Activated T-cell treated with anti-CD3 and anti-CD28 coated beads for 4 hours (primary cell): ENCODE measurements around the gene ARL6IP1.
A peak's percentile ranks its signal among the peaks of the same experiment; 100 is the strongest.
"Not testable (repeated sequence)": the region's sequence is repeated elsewhere in the genome, so short reads cannot be mapped to it uniquely, and the experiment has no call there.

ENCODE experiments used
- DNase-seq: peaks from one replicate; pipeline ENCODE4 v3.0.0-alpha.2; 2020

ARL6IP1 gene

DNA sequence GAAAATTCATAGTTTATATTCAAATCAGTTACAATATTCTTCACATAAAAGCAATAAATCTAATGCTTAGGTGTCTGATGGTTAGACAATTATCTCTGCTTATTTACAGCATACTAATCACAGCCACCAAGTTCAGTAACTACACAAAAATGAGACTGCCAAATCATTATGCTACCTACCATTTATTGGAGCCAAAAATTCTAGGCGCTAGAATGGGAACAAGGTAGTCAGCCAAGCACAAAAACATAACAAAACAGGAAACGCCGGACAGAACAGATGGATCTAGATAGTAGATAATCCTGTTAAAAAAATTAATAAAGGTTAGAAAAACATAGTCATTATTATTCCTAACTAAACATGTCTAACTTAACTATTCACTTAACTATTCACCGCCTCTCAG is 3.6 kb downstream of the ARL6IP1 start:
- DNase-seq, result no peak

DNA sequence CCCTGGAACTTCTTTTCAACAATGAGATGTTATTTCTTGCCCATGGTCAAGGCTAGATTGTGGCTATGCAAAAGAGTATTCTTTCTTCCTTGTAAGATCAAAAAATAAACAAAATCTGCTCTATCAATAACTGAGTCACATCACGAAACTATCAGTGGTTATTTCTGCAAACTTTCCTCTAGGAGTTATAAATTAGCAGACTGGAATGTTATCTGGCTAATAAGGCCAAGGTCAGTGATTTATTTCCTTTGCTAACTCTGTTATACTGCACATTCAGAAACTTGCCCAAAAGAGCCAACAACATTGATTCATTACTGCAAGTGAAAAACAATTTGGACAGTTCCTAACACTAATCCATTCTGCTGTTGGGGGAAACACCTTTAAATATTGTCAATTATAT is 5.0 kb downstream of the ARL6IP1 start:
- DNase-seq, result no peak

DNA sequence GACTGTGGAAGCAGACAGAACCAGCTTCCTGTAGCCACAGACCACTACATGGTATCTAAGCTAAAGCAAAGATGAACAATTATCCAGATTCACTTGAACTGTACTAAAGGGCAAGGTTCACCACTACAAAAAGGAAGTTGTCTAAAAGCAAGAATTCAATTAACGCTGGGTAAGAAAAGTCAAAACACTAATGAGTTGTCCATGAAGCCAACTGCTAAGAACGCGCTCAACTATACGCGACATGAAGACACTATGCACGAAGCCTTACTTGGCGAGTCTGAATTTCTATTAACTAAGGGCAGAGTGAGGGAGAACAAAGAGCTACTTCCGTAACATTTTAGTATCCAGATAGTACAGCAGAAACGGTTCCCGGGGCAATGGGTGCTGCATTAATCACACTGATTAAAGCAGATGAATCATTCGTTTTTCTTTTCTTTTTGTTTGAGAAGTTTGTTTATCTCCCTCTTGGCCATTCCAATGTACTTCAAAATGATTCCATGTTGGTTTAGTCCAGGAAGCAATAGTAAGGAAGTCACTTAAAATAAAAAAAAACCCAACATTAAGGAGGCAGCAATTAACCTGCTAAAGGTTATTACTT is 8.4 kb downstream of the ARL6IP1 start:
- DNase-seq, result no peak

- peak; percentile 88 for DNase-seq
These were observed 11.3 kb downstream of the ARL6IP1 start, which contains the start of gene RPS15A for GRCh38 chr16:18789850-18790706. Gene RPS15A, minus strand, starts transcription at chr16:18790334. Its CDS starts 1,221 bp downstream, at chr16:18789113.

GRCh38 chr16:18789515-18789849 is 11.9 kb downstream of the ARL6IP1 start:
- no peak for DNase-seq

GRCh38 chr16:18788828-18789514 is 12.4 kb downstream of the ARL6IP1 start:
- no peak for DNase-seq

DNA sequence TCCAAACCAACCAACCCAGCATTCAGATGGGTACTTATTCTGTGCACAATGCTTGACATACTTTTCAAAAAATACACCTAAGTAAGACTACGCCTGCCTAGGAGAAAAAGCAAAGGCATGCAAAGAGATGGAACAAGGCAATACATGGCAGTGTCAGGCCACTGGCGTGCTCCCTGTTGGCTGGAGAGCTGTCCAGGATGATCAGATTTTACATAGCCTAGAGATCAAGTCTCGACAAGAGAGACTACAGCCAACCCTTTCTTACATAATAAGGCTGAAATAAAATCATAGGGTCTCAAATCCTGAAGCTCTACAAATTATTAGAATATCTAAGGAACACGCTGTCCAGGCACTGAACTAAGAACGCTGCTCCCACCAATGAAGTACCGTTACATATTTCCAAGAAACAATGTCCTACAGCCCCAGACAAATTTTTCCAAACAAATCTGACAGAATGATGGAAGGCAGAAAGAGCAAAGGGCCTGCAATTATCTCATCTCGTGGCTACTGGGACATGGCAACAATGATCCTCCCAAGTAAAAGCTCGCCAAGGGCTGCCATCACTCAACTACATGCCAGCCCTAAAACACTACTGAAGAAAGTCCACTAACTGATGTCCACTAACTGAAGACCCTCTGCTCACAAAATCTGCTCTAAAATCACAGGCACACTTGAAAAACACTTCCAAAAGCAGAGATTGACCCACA is 16.3 kb downstream of the ARL6IP1 start:
- no peak for DNase-seq

DNA sequence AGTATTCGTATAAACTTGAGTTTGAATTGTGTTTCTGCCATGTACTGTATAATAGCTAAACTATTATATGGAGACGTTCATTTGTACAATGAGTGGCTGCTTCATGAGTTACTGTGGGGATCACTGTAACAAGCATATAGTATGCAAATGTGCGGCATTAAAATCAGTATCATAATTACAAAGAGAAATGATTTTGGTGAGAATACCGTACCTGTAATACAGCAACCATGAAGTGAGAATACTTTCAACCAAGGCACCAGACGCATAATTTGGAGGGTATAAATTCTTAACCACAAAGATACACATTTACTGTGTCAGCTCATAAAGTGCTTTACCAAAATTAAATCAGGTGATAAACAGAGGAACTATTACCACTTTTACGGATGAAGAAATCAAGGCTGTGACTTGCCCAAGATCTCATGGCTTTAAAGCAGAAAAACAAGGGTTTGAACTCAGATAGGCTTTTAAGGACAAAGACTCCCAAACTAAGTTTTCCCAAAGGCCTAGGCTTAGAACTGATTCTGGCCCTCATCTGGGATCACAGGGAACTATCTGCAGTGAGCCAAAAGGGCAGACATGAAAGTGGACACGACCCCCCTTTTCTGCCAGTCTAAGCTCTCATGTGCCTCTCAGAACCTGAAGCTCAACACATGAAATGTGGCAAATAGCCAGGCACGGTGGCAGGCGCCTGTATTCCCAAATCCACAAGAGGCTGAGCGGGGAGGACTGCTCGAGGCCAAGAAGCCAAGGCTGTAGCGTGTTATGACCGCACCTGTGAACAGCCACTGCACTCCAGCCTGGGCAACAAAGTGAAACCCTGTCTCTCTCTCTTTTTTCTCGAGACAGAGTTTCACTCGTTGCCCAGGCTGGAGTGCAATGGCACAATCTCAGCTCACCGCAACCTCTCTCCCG is 17.7 kb downstream of the ARL6IP1 start:
- no peak for DNase-seq

- no peak for DNase-seq
These were observed 18.5 kb downstream of the ARL6IP1 start for GRCh38 chr16:18782697-18783429.

GRCh38 chr16:18781232-18781631 is 20.1 kb downstream of the ARL6IP1 start:
- not testable (repeated sequence) for DNase-seq

DNA sequence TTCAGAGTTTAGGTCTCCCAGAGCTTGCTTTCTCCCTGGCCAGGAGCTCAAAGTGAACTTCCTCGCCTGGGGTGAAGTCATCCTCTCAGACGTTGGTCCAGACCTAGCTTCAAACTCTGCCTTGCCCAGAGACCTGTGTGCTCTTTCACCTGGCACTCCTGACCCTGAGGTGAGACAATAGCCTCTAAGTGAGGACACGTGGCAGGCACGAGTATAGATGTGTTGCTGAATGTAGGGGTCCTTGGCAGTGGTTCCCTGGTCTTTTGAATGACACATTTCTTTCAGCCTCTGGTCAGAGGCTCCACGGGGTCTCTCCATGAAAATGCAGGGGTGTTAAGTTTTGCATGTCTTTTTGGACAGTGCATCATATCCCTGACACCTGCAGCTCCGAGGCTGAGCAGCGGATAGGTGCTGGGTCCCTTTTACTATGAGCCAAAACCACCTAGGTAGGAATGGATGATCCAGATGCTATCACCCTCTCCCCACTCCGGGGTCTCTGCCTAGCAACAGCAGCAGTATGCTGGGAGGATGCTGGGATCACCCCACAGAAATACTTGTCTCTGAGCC is 20.8 kb downstream of the ARL6IP1 start:
- not testable (repeated sequence) for DNase-seq

DNA sequence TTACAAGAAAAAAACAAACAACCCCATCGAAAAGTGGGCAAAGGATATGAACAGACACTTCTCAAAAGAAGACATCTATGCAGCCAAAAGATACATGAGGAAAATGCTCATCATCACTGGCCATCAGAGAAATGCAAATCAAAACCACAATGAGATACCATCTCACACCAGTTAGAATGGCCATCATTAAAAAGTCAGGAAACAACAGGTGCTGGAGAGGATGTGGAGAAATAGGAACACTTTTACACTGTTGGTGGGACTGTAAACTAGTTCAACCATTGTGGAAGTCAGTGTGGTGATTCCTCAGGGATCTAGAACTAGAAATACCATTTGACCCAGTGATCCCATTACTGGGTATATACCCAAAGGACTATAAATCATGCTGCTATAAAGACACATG is 23.7 kb downstream of the ARL6IP1 start:
- not testable (repeated sequence) for DNase-seq

DNA sequence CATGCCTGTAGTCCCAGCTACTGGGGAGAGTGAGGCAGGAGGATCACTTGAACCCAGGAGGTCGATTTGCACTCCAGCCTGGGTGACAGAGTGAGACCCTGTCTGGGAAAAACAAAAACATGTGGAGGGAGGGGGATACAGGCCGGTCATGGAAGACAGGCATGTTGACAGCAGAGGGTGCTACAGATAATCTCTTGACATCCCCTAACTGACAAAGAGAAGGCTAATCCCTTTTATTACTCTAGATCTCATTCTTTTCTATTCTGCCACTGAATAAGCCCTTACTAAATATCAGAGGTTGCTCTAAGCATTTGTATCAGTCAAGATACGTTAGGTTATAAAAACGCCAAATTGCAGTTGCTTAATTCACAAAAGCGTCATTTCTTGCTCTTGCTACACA is 25.0 kb downstream of the ARL6IP1 start:
- DNase-seq, result not testable (repeated sequence)

DNA sequence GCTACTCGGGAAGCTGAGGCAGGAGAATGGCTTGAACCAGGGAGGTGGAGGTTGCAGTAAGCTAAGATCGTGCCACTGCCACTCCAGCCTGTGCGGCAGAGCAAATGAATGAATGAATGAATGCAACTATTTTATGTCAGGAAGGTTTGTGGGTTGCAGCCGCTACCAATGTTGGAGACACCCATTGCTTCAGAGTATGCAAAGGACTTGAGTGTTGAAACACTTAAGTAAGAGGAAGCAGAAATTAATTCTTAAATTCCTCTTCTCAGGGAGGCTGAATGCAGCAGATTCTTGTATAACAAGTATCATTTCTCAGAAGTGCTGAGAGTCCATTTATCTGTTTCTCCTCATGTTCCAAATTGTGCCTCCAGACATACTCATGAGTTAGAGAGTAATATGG is 26.7 kb downstream of the ARL6IP1 start:
- not testable (repeated sequence) for DNase-seq

DNA sequence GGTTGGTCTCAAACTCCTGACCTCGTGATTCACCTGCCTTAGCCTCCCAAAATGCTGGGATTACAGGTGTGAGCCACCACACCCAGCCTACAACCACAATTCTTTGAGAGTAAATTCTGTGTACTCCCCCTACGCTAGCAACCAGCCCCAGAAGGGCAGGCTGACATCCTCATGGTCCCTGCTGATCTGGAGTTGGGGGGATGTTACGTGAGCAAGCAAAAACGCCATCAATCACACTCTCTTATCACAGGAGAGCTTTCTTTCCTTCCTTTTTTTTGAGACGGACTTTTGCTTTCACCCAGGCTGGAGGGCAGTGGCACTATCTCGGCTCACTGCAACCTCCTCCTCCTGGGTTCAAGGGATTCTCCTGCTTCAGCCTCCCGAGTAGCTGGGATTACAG is 29.2 kb downstream of the ARL6IP1 start:
- not testable (repeated sequence) for DNase-seq

DNA sequence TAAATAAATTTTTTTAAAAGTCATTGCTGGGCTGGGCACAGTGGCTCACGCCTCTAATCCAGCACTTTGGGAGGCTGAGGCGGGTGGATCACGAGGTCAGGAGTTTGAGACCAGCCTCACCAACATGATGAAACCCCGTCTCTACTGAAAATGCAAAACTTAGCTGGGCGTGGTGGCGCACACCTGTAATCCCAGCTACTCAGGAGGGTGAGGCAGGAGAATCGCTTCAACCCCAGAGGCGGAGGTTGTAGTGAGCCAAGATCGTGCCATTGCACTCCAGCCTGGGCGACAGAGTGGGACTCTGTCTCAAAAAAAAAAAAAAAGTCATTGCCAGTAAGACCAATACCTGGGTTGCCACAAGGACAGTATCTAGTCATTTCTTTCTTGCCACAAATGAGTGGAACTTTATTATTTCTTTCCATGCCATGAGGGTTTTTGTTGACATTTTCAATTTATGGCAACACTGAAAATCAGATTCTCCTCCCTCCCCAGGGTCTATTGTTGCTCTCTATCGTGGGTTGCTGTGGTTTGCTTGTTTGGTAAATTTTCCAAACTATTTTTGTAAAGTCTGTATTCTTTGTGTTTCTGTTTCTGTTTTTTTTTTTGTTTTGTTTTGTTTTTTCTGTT is 30.9 kb downstream of the ARL6IP1 start:
- not testable (repeated sequence) for DNase-seq

DNA sequence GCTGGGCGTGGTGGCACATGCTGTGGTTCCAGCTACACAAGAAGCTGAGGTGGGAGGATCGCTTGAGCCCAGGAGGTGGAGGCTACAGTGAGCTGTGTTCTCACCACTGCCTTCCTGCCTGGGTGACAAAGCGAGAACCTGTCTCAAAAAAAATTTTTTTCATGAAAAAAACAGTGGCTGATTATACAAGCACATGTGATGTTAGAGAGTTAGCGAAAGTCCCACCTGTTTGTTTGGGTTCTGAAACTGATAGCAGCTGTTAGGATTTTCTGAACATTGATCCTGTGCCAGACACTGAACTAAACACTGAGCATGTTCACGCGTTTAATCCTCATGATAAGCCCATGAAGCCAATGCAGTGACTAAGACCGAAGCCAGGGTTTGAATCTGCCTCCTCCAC is 34.1 kb downstream of the ARL6IP1 start:
- not testable (repeated sequence) for DNase-seq

DNA sequence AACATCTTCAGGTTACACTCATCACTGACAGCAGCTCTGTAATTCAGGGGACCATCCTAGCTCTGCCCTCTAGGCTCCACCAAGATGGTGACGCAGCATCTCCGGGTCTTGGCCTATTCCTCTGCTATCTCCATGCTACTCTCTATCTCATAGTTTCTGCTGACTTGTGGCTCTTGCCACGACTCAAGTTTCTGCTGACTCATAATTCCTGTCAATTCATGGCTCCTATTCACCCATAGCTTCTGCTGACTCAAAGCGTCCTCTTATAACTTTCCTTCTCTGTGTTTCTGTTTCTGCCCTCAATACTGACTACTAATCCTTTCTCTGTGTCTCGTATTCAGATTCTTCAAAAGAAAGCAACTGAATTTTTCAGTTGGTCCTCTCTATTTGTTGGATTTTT is 38.6 kb downstream of the ARL6IP1 start:
- DNase-seq, result not testable (repeated sequence)

- DNase-seq, result peak; percentile 22
These were observed 41.5 kb downstream of the ARL6IP1 start for GRCh38 chr16:18759598-18760520.
